HL-60 (cell line): ENCODE data around the gene MAN2A1.

ENCODE experiments used
- DNase-seq, 2 experiments: peaks; one replicate each; pipeline ENCODE4 v3.0.0-alpha.2; 2010 to 2020; ENCODE audit warnings: low read depth in 1 of 2, low spot score in 1 of 2
- H3K27ac ChIP-seq: fragments of 250-450 bp; sonication (Bioruptor Pico); replicated peaks from 2 replicates; pipeline ENCODE4 v1.5.1; 2020; ENCODE audit warnings: mild to moderate bottlenecking, moderate library complexity
- H3K27me3 ChIP-seq: fragments of 250-450 bp; sonication (Bioruptor Pico); 2 replicates; pipeline ENCODE4 v1.5.1; 2021; ENCODE audit warnings: mild to moderate bottlenecking, moderate library complexity; ENCODE audit not compliant: insufficient read depth, poor library complexity, severe bottlenecking
- H3K4me3 ChIP-seq: replicated peaks from 2 replicates; pipeline ENCODE4 v1.5.1; 2011; ENCODE audit warnings: mild to moderate bottlenecking, control low read depth, low read length; ENCODE audit not compliant: insufficient read depth
- CTCF ChIP-seq: IDR thresholded peaks from one replicate; pipeline ENCODE4 v1.5.1; 2011; ENCODE audit warnings: low read length, control low read depth, inconsistent platforms; ENCODE audit not compliant: insufficient read depth
- GABPA ChIP-seq: IDR thresholded peaks from 2 replicates; pipeline ENCODE4 v1.6.1; 2012; ENCODE audit warnings: low read depth
- POLR2AphosphoS5 ChIP-seq: IDR thresholded peaks from 2 replicates; pipeline ENCODE4 v1.6.1; 2012; ENCODE audit warnings: low read depth
- SPI1 ChIP-seq: IDR thresholded peaks from 2 replicates; pipeline ENCODE4 v1.6.1; 2012; ENCODE audit warnings: low read depth, mild to moderate bottlenecking, borderline replicate concordance
- TF ChIP-seq, protein P1 (sequence below): IDR thresholded peaks from 2 replicates; pipeline ENCODE4 v1.6.1; 2012; ENCODE audit warnings: low read depth; ENCODE audit not compliant: insufficient replicate concordance

The MAN2A1 gene

GRCh38 chr5:109695005-109695926 is 5.5 kb downstream of the MAN2A1 start:
- no peak overlapping the region for H3K27ac ChIP-seq
- no peak for DNase-seq
- no peak overlapping the region for H3K4me3 ChIP-seq

GRCh38 chr5:109697339-109697738 is 7.6 kb downstream of the MAN2A1 start:
- Histone ChIP-seq H3K27me3 (no peaks in the 10 kb centered on the region), H3K27ac (no peak overlapping the region), H3K4me3 (no peak overlapping the region)
- DNase-seq = no peak
- no peak for TF ChIP-seq SPI1
- TF ChIP-seq CTCF = no peak
- TF ChIP-seq, protein P1, sequence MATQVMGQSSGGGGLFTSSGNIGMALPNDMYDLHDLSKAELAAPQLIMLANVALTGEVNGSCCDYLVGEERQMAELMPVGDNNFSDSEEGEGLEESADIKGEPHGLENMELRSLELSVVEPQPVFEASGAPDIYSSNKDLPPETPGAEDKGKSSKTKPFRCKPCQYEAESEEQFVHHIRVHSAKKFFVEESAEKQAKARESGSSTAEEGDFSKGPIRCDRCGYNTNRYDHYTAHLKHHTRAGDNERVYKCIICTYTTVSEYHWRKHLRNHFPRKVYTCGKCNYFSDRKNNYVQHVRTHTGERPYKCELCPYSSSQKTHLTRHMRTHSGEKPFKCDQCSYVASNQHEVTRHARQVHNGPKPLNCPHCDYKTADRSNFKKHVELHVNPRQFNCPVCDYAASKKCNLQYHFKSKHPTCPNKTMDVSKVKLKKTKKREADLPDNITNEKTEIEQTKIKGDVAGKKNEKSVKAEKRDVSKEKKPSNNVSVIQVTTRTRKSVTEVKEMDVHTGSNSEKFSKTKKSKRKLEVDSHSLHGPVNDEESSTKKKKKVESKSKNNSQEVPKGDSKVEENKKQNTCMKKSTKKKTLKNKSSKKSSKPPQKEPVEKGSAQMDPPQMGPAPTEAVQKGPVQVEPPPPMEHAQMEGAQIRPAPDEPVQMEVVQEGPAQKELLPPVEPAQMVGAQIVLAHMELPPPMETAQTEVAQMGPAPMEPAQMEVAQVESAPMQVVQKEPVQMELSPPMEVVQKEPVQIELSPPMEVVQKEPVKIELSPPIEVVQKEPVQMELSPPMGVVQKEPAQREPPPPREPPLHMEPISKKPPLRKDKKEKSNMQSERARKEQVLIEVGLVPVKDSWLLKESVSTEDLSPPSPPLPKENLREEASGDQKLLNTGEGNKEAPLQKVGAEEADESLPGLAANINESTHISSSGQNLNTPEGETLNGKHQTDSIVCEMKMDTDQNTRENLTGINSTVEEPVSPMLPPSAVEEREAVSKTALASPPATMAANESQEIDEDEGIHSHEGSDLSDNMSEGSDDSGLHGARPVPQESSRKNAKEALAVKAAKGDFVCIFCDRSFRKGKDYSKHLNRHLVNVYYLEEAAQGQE = no peak
- no peak for TF ChIP-seq POLR2AphosphoS5
- no peak for TF ChIP-seq GABPA

More at GRCh38 chr5:109695005-109695926, 5.5 kb downstream of the MAN2A1 start:
- TF ChIP-seq GABPA (no peak), CTCF (no peak), SPI1 (no peak), POLR2AphosphoS5 (no peak)
- TF ChIP-seq, protein P1 = no peak
- no peaks in the 10 kb centered on the region for H3K27me3 ChIP-seq

DNA sequence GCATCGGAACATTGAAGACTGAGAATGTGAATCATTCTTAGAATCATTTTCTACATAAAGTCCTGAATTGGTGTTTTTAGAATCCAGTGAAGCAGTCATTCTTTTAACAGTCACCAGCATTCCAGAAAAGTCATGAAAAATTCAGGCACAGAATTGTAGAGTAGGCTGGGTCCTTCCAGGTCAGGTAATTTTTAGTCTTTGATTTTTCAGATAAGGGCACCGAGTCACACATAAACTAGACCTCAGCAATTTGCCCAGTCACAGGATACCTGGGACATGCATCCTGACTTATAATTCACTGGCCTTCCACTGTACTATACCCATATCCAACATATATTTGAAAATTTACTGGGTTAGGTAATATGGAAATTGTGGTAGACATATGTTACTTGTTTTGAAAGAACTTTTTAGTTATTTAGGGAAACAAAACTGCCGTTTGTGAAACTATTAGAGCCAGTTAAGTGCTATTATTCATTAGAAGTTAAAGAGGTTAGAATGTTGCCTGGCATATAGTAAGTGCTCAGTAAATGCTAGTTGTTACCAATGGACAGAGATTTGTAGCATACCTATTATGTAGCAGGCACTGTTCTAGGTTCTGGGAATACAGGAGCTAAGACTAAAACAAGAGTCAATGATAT is 10.9 kb downstream of the MAN2A1 start:
- no peaks in the 10 kb centered on the region for H3K27me3 ChIP-seq
- TF ChIP-seq SPI1 (no peak), CTCF (no peak), GABPA (no peak), POLR2AphosphoS5 (no peak)
- TF ChIP-seq, protein P1 = no peak
- no peak for DNase-seq
- no peak overlapping the region for H3K27ac ChIP-seq
- no peak overlapping the region for H3K4me3 ChIP-seq
